WTC11 (cell line): ENCODE measurements around the gene CBY2. TPM values are rescaled to one million over a fixed set of nuclear protein-coding genes. Genes with fewer than 3 reads are reported as not detected.

Source experiments
- ATAC-seq: fragments of 200-7000 bp; cut with Tn5 transposase; 2 replicates; pipeline ENCODE4 v1.10.0; 2021; ENCODE audit warnings: mild to moderate bottlenecking, moderate library complexity
- CTCF ChIA-PET: fragments of 300-600 bp; sonication (Branson Sonifier 250); formaldehyde crosslinking; loops from one replicate; lab custom pipeline; 2021; ENCODE audit warnings: antibody characterized with exemption; lab: Charles Lee
- POLR2A ChIA-PET: fragments of 350-600 bp; sonication (Branson Sonifier 250); formaldehyde crosslinking; loops from one replicate; lab custom pipeline; 2021; ENCODE audit warnings: antibody characterized with exemption; lab: Charles Lee
- DNase-seq: peaks from one replicate; pipeline ENCODE4 v3.0.0; 2021; ENCODE audit warnings: low spot score
- H3K27ac Mint-ChIP-seq: 2 replicates; pipeline ENCODE4 v1.8.0; 2021; ENCODE audit warnings: mixed read lengths
- H3K27me3 Mint-ChIP-seq: 2 replicates; pipeline ENCODE4 v1.8.0; 2021; ENCODE audit warnings: low read depth, mild to moderate bottlenecking, moderate library complexity, mixed read lengths
- H3K36me3 Mint-ChIP-seq: 2 replicates; pipeline ENCODE4 v1.8.0; 2021; ENCODE audit warnings: mixed read lengths
- H3K4me1 Mint-ChIP-seq: 2 replicates; pipeline ENCODE4 v1.8.0; 2022; ENCODE audit warnings: mixed read lengths
- H3K4me3 Mint-ChIP-seq: 2 replicates; pipeline ENCODE4 v1.8.0; 2021; ENCODE audit warnings: mild to moderate bottlenecking, moderate library complexity, mixed read lengths
- H3K9me3 Mint-ChIP-seq: 2 replicates; pipeline ENCODE4 v1.8.0; 2021; ENCODE audit warnings: mixed read lengths
- ETV6 ChIP-seq: sonication (generic); formaldehyde crosslinking; IDR thresholded peaks from 2 replicates; pipeline ENCODE4 v1.8.1; 2022; ENCODE audit warnings: mild to moderate bottlenecking, missing genetic modification reagents
- GABPB1 ChIP-seq: sonication (generic); formaldehyde crosslinking; IDR thresholded peaks from 2 replicates; pipeline ENCODE4 v1.8.1; 2023; ENCODE audit warnings: mild to moderate bottlenecking, missing genetic modification reagents
- MYBL2 ChIP-seq: sonication (generic); formaldehyde crosslinking; IDR thresholded peaks from 2 replicates; pipeline ENCODE4 v1.8.1; 2023; ENCODE audit warnings: mild to moderate bottlenecking, moderate library complexity, missing genetic modification reagents
- NFE2L1 ChIP-seq: sonication (generic); formaldehyde crosslinking; IDR thresholded peaks from 2 replicates; pipeline ENCODE4 v1.8.1; 2023; ENCODE audit warnings: missing genetic modification reagents
- NFYB ChIP-seq: sonication (generic); formaldehyde crosslinking; conservative IDR thresholded peaks from 2 replicates; pipeline ENCODE4 v1.8.0; 2022; ENCODE audit warnings: low read depth, missing genetic modification reagents
- SMAD4 ChIP-seq: sonication (generic); formaldehyde crosslinking; IDR thresholded peaks from 2 replicates; pipeline ENCODE4 v1.8.0; 2022; ENCODE audit warnings: mild to moderate bottlenecking, missing genetic modification reagents
- TP53 ChIP-seq: sonication (generic); formaldehyde crosslinking; IDR thresholded peaks from 2 replicates; pipeline ENCODE4 v1.8.1; 2023; ENCODE audit warnings: mild to moderate bottlenecking, missing genetic modification reagents
- ZNF138 ChIP-seq: sonication (generic); formaldehyde crosslinking; conservative IDR thresholded peaks from 2 replicates; pipeline ENCODE4 v1.8.1; 2022; ENCODE audit warnings: mild to moderate bottlenecking, moderate library complexity, missing genetic modification reagents
- ZNF219 ChIP-seq: sonication (generic); formaldehyde crosslinking; IDR thresholded peaks from 2 replicates; pipeline ENCODE4 v1.8.0; 2023; ENCODE audit warnings: missing genetic modification reagents, mild to moderate bottlenecking, borderline replicate concordance
- ZNF232 ChIP-seq: sonication (generic); formaldehyde crosslinking; IDR thresholded peaks from 2 replicates; pipeline ENCODE4 v1.8.0; 2022; ENCODE audit warnings: mild to moderate bottlenecking, missing genetic modification reagents
- ZNF423 ChIP-seq: fragments of 250-450 bp; sonication (Bioruptor Pico); IDR thresholded peaks from 2 replicates; pipeline ENCODE4 v2.1.2; 2022; ENCODE audit warnings: mild to moderate bottlenecking, moderate library complexity
- total RNA-seq: library from RNA; stranded (reverse); gene quantifications from 3 replicates; pipeline ENCODE4 v1.2.3, GENCODE V29; 2021
- TF ChIP-seq, protein P1 (sequence below): sonication (generic); formaldehyde crosslinking; IDR thresholded peaks from 2 replicates; pipeline ENCODE4 v1.8.1; 2023; ENCODE audit warnings: mild to moderate bottlenecking, missing genetic modification reagents, moderate library complexity
- TF ChIP-seq, protein P2 (sequence below): sonication (generic); formaldehyde crosslinking; conservative IDR thresholded peaks from 2 replicates; pipeline ENCODE4 v1.8.1; 2022; ENCODE audit warnings: mild to moderate bottlenecking, missing genetic modification reagents
- TF ChIP-seq, protein P3 (sequence below): sonication (generic); formaldehyde crosslinking; IDR thresholded peaks from 2 replicates; pipeline ENCODE4 v1.8.0; 2022; ENCODE audit warnings: mild to moderate bottlenecking, missing genetic modification reagents
- TF ChIP-seq, protein P4 (sequence below): sonication (generic); formaldehyde crosslinking; IDR thresholded peaks from 2 replicates; pipeline ENCODE4 v1.8.1; 2023; ENCODE audit warnings: mild to moderate bottlenecking, missing genetic modification reagents, moderate library complexity
- TF ChIP-seq, protein P5 (sequence below): sonication (generic); formaldehyde crosslinking; IDR thresholded peaks from 2 replicates; pipeline ENCODE4 v1.8.0; 2022; ENCODE audit warnings: mild to moderate bottlenecking, missing genetic modification reagents
- TF ChIP-seq, protein P6 (sequence below): sonication (generic); formaldehyde crosslinking; IDR thresholded peaks from 2 replicates; pipeline ENCODE4 v1.8.1; 2022; ENCODE audit warnings: mild to moderate bottlenecking, moderate library complexity, missing genetic modification reagents
- TF ChIP-seq, protein P7 (sequence below): fragments of 250-450 bp; sonication (Bioruptor Pico); IDR thresholded peaks from 2 replicates; pipeline ENCODE4 v1.9.0; 2021; ENCODE audit warnings: mild to moderate bottlenecking, borderline replicate concordance
- TF ChIP-seq, protein P8 (sequence below): fragments of 250-450 bp; sonication (Bioruptor Pico); IDR thresholded peaks from 2 replicates; pipeline ENCODE4 v1.9.0; 2021; ENCODE audit warnings: moderate library complexity, mild to moderate bottlenecking, inconsistent platforms, borderline replicate concordance

Gene CBY2
- total RNA-seq, 1 experiment from 2014 or later, result 0.74 TPM

DNA sequence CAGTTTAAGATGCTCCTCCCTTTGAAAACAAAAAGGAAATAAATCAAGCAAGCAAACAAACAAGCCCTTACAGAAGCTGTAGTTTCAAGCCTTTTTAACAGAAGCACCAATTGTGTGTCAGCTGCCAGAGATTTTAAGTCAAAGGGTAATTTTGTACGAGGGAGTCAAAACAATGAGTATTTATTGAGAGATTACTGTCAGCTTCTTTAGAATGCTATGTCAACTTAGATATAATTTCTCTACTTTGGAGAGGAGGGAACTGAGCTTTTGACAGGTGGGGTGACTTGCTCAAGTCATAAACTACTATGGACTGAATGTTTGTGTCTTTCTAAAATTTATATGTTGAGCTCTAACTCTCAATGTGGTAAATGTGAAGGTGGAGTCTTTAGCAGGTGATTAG is 10.5 kb upstream of the CBY2 start:
- Mint-ChIP-seq H3K36me3 (peaks cover 10% of the 10 kb centered on the region), H3K4me3 (no peak overlapping the region)
- ATAC-seq, result no peak
- POLR2A ChIA-PET, result no interaction called here
- TF ChIP-seq GABPB1 (CRISPR knock-in tag) (no peak), MYBL2 (no peak), SMAD4 (CRISPR knock-in tag) (no peak), ZNF232 (no peak), ZNF138 (no peak), ZNF219 (CRISPR knock-in tag) (no peak), TP53 (CRISPR knock-in tag) (no peak), ZNF423 (CRISPR knock-in tag) (no peak)
- TF ChIP-seq, protein P1, sequence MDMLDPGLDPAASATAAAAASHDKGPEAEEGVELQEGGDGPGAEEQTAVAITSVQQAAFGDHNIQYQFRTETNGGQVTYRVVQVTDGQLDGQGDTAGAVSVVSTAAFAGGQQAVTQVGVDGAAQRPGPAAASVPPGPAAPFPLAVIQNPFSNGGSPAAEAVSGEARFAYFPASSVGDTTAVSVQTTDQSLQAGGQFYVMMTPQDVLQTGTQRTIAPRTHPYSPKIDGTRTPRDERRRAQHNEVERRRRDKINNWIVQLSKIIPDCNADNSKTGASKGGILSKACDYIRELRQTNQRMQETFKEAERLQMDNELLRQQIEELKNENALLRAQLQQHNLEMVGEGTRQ (CRISPR knock-in tag), result no peak
- TF ChIP-seq, protein P2, sequence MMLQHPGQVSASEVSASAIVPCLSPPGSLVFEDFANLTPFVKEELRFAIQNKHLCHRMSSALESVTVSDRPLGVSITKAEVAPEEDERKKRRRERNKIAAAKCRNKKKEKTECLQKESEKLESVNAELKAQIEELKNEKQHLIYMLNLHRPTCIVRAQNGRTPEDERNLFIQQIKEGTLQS (CRISPR knock-in tag), result no peak
- TF ChIP-seq, protein P3, sequence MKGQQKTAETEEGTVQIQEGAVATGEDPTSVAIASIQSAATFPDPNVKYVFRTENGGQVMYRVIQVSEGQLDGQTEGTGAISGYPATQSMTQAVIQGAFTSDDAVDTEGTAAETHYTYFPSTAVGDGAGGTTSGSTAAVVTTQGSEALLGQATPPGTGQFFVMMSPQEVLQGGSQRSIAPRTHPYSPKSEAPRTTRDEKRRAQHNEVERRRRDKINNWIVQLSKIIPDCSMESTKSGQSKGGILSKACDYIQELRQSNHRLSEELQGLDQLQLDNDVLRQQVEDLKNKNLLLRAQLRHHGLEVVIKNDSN (CRISPR knock-in tag), result no peak
- TF ChIP-seq, protein P4, sequence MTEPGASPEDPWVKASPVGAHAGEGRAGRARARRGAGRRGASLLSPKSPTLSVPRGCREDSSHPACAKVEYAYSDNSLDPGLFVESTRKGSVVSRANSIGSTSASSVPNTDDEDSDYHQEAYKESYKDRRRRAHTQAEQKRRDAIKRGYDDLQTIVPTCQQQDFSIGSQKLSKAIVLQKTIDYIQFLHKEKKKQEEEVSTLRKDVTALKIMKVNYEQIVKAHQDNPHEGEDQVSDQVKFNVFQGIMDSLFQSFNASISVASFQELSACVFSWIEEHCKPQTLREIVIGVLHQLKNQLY (CRISPR knock-in tag), result no peak
- TF ChIP-seq, protein P5, sequence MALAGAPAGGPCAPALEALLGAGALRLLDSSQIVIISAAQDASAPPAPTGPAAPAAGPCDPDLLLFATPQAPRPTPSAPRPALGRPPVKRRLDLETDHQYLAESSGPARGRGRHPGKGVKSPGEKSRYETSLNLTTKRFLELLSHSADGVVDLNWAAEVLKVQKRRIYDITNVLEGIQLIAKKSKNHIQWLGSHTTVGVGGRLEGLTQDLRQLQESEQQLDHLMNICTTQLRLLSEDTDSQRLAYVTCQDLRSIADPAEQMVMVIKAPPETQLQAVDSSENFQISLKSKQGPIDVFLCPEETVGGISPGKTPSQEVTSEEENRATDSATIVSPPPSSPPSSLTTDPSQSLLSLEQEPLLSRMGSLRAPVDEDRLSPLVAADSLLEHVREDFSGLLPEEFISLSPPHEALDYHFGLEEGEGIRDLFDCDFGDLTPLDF (CRISPR knock-in tag), result no peak
- TF ChIP-seq, protein P6, sequence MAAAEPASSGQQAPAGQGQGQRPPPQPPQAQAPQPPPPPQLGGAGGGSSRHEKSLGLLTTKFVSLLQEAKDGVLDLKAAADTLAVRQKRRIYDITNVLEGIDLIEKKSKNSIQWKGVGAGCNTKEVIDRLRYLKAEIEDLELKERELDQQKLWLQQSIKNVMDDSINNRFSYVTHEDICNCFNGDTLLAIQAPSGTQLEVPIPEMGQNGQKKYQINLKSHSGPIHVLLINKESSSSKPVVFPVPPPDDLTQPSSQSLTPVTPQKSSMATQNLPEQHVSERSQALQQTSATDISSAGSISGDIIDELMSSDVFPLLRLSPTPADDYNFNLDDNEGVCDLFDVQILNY (CRISPR knock-in tag), result no peak
- TF ChIP-seq, all 79 proteins: peak for 0
- CTCF ChIA-PET, result no interaction called here
- Mint-ChIP-seq H3K27ac (no peak overlapping the region), H3K4me1 (no peaks in the 10 kb centered on the region), H3K9me3 (peaks cover 16% of the 10 kb centered on the region), H3K27me3 (peaks cover 3% of the 10 kb centered on the region; the same call in 1 of the 2 replicates)
- DNase-seq, result no peak

DNA sequence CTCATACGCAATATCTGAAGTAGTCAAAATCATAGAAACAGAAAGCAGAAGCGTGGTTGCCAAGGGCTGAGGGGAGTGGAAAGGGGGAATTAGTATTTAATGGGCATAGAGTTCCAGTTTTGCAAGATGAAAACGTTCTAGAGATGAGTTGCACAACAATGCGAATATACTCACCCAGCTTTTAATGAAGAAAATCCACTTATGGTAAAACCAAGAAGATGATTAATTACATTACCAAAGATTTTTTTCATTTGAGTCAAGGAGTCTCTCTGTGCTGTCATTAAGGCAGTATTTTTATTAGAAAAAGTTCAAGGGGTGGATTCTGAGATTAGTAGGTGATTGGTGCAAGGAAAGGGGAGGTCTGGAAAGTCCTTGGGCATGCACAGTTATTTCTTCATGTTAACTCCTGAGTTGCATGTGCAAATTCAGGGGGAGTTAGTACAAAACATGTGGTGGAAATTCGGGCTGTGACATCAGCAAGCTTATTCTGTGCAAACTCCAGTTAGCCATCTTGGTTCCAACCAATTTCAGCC is 6.9 kb upstream of the CBY2 start:
- H3K36me3 Mint-ChIP-seq, result peaks cover 10% of the 10 kb centered on the region
- TF ChIP-seq SMAD4 (CRISPR knock-in tag) (no peak), MYBL2 (no peak), NFE2L1 (CRISPR knock-in tag) (no peak), ETV6 (CRISPR knock-in tag) (no peak), NFYB (CRISPR knock-in tag) (no peak)
- TF ChIP-seq, protein P7, sequence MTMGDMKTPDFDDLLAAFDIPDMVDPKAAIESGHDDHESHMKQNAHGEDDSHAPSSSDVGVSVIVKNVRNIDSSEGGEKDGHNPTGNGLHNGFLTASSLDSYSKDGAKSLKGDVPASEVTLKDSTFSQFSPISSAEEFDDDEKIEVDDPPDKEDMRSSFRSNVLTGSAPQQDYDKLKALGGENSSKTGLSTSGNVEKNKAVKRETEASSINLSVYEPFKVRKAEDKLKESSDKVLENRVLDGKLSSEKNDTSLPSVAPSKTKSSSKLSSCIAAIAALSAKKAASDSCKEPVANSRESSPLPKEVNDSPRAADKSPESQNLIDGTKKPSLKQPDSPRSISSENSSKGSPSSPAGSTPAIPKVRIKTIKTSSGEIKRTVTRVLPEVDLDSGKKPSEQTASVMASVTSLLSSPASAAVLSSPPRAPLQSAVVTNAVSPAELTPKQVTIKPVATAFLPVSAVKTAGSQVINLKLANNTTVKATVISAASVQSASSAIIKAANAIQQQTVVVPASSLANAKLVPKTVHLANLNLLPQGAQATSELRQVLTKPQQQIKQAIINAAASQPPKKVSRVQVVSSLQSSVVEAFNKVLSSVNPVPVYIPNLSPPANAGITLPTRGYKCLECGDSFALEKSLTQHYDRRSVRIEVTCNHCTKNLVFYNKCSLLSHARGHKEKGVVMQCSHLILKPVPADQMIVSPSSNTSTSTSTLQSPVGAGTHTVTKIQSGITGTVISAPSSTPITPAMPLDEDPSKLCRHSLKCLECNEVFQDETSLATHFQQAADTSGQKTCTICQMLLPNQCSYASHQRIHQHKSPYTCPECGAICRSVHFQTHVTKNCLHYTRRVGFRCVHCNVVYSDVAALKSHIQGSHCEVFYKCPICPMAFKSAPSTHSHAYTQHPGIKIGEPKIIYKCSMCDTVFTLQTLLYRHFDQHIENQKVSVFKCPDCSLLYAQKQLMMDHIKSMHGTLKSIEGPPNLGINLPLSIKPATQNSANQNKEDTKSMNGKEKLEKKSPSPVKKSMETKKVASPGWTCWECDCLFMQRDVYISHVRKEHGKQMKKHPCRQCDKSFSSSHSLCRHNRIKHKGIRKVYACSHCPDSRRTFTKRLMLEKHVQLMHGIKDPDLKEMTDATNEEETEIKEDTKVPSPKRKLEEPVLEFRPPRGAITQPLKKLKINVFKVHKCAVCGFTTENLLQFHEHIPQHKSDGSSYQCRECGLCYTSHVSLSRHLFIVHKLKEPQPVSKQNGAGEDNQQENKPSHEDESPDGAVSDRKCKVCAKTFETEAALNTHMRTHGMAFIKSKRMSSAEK (CRISPR knock-in tag), result no peak
- TF ChIP-seq, protein P8, sequence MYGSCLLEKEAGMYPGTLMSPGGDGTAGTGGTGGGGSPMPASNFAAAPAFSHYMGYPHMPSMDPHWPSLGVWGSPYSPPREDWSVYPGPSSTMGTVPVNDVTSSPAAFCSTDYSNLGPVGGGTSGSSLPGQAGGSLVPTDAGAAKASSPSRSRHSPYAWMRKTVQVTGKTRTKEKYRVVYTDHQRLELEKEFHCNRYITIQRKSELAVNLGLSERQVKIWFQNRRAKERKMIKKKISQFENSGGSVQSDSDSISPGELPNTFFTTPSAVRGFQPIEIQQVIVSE (CRISPR knock-in tag), result no peak
- TF ChIP-seq, all 79 proteins: peak for 0
- ChIA-PET POLR2A (no interaction called here), CTCF (interaction anchor here (1.3 kb wide), 1 partner anchor 11 kb away, joined by 3 read pairs; no protein-coding TSS in a partner anchor)
- no peaks in the 10 kb centered on the region for H3K4me1 Mint-ChIP-seq
- no peak for DNase-seq
- H3K9me3 Mint-ChIP-seq, result peaks cover 16% of the 10 kb centered on the region
- peaks cover 3% of the 10 kb centered on the region; the same call in 1 of the 2 replicates for H3K27me3 Mint-ChIP-seq
- no peak for ATAC-seq
- no peak overlapping the region for H3K27ac Mint-ChIP-seq
- H3K4me3 Mint-ChIP-seq, result no peak overlapping the region
